22Rv1 (cell line): ENCODE results near the gene FHIT.

Experiments
- CTCF ChIP-seq: fragments of 450-650 bp; IDR thresholded peaks from 2 replicates; pipeline ENCODE4 v1.5.1; 2017; ENCODE audit warnings: mild to moderate bottlenecking
- ZFX ChIP-seq: fragments of 450-650 bp; IDR thresholded peaks from 2 replicates; pipeline ENCODE4 v1.6.1; 2017; ENCODE audit warnings: antibody characterized with exemption, borderline replicate concordance

- no peak for TF ChIP-seq CTCF
- no peak for TF ChIP-seq ZFX
Measured at GRCh38 chr3:59762941-59763340, 1488.3 kb downstream of the FHIT start.
